MCF 10A (cell line): ENCODE measurements around the gene SBF2. TPM values are rescaled to one million over a fixed set of nuclear protein-coding genes. Genes with fewer than 3 reads are reported as not detected.

Experiments
- BruUV-seq: library from RNA; stranded (reverse); fragments of 400-500 nt; replicated peaks from 2 replicates; lab custom pipeline; 2021; lab: Mats Ljungman, UMichigan
- CTCF ChIA-PET: fragments of 300-600 bp; sonication (Branson Sonifier 250); formaldehyde crosslinking; extraction: SDS; loops from one replicate; lab custom pipeline; 2021; ENCODE audit warnings: antibody characterized with exemption, inconsistent platforms; lab: Yijun Ruan, JAX
- POLR2A ChIA-PET: fragments of 300-600, 350-650 bp; sonication (Branson Sonifier 250); formaldehyde crosslinking; extraction: SDS; loops from one replicate; lab custom pipeline; 2020; ENCODE audit warnings: antibody characterized with exemption, inconsistent platforms; lab: Yijun Ruan, JAX
- DNase-seq: peaks from one replicate; pipeline ENCODE4 v3.0.0-alpha.2; 2018; ENCODE audit not compliant: unreplicated experiment
- H3K27ac Mint-ChIP-seq: one replicate; pipeline ENCODE4 v1.8.0; 2022; ENCODE audit warnings: mild to moderate bottlenecking, low read depth, mixed read lengths; ENCODE audit not compliant: unreplicated experiment
- H3K27me3 Mint-ChIP-seq: one replicate; pipeline ENCODE4 v1.8.0; 2022; ENCODE audit warnings: mixed read lengths; ENCODE audit not compliant: insufficient read depth, unreplicated experiment
- H3K36me3 Mint-ChIP-seq: one replicate; pipeline ENCODE4 v1.8.0; 2022; ENCODE audit warnings: mild to moderate bottlenecking, moderate library complexity, mixed read lengths; ENCODE audit not compliant: insufficient read depth, unreplicated experiment
- H3K4me1 Mint-ChIP-seq: one replicate; pipeline ENCODE4 v1.8.0; 2022; ENCODE audit warnings: mixed read lengths; ENCODE audit not compliant: insufficient read depth, unreplicated experiment
- H3K4me3 Mint-ChIP-seq: one replicate; pipeline ENCODE4 v1.8.0; 2022; ENCODE audit warnings: mild to moderate bottlenecking, moderate library complexity, mixed read lengths; ENCODE audit not compliant: unreplicated experiment
- H3K9me3 Mint-ChIP-seq: one replicate; pipeline ENCODE4 v1.8.0; 2022; ENCODE audit warnings: mixed read lengths; ENCODE audit not compliant: unreplicated experiment
- intact Hi-C: fragments of 100-400 bp; cut with micrococcal nuclease; formaldehyde crosslinking; loops from 2 replicates; pipeline ENCODE4 v1.14.1; 2022
- total RNA-seq: library from RNA; stranded (reverse); gene quantifications from 2 replicates; pipeline ENCODE4 v1.2.3, GENCODE V29; 2022
- TF ChIP-seq, protein P1 (sequence below): fragments of 200-600 bp; IDR thresholded peaks from one replicate; pipeline ENCODE4 v1.8.0; 2022; ENCODE audit warnings: antibody characterized with exemption, mild to moderate bottlenecking; ENCODE audit not compliant: unreplicated experiment

Gene SBF2
- total RNA-seq, 1 experiment from 2014 or later, result 28.3 TPM

DNA sequence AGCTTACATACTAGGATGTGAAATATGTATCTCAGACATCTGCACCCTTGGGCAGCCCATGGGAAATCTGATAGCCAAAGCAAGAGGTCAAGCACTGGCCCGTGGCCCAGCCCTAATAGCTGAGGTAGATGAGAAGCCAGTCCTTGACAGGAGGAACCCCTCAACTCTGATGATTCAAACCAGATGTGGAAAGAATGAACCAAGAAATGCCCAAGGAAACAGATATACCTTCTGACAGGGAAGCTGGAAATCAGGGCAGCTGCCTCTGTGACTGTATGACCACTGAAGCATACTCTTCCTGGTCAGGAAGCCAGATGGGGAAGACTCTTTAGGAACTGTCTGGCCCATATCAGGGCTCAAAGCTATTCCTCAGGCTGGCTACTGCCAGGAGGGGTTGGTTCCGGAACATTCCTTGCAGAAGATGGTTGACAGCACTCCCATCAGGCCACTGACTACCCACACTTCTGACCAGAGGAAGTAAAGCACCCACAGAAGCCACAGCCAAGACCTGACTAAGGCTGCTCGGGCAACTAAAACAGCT lies 506.0 kb downstream of the SBF2 start:
- peak overlapping the region; percentile 43 for H3K27ac Mint-ChIP-seq
- no peak overlapping the region for H3K4me3 Mint-ChIP-seq
- H3K36me3 Mint-ChIP-seq, result peaks cover 59% of the 10 kb centered on the region
- no peak for DNase-seq
- no peaks in the 10 kb centered on the region for H3K9me3 Mint-ChIP-seq
- TF ChIP-seq, protein P1, sequence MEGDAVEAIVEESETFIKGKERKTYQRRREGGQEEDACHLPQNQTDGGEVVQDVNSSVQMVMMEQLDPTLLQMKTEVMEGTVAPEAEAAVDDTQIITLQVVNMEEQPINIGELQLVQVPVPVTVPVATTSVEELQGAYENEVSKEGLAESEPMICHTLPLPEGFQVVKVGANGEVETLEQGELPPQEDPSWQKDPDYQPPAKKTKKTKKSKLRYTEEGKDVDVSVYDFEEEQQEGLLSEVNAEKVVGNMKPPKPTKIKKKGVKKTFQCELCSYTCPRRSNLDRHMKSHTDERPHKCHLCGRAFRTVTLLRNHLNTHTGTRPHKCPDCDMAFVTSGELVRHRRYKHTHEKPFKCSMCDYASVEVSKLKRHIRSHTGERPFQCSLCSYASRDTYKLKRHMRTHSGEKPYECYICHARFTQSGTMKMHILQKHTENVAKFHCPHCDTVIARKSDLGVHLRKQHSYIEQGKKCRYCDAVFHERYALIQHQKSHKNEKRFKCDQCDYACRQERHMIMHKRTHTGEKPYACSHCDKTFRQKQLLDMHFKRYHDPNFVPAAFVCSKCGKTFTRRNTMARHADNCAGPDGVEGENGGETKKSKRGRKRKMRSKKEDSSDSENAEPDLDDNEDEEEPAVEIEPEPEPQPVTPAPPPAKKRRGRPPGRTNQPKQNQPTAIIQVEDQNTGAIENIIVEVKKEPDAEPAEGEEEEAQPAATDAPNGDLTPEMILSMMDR, result no peak
- H3K27me3 Mint-ChIP-seq, result no peaks in the 10 kb centered on the region
- CTCF ChIA-PET, result interaction anchor here (0.6 to 3.0 kb wide), 2 partner anchors 29 to 1755 kb away, joined by 3 to 7 read pairs; no protein-coding TSS in a partner anchor
- no TSS peak for BruUV-seq
- intact Hi-C loops, result no loop called here
- H3K4me1 Mint-ChIP-seq, result no peaks in the 10 kb centered on the region
- POLR2A ChIA-PET, result interaction anchor here (1.3 kb wide), 1 partner anchor 14 kb away, joined by 4 read pairs; no protein-coding TSS in a partner anchor

DNA sequence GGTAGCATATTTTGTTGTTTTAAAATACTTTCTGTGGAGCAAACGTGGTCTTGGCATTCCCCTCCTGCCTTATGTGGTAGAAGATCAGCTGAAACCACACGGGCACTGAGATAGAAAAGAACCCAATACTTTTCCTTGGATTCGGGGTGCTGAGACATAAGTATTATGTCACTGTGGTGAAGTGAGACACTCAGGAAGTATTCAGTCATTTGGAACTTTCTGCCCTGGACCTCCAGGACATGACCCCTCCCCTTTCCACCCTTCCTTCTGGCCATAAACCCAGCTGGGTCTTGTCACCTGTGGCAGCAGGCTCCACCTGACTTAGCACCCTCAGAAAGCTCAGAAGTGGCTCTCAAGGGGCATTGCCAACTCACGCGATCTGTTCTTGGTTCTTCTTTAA lies 506.8 kb downstream of the SBF2 start:
- intact Hi-C loops, result no loop called here
- no peak for DNase-seq
- H3K4me3 Mint-ChIP-seq, result no peak overlapping the region
- H3K36me3 Mint-ChIP-seq, result peaks cover 67% of the 10 kb centered on the region
- H3K27ac Mint-ChIP-seq, result peak overlapping the region; percentile 43
- CTCF ChIA-PET, result interaction anchor here (0.7 kb wide), 1 partner anchor 174 kb away, joined by 3 read pairs; no protein-coding TSS in a partner anchor
- no peaks in the 10 kb centered on the region for H3K4me1 Mint-ChIP-seq
- POLR2A ChIA-PET, result no interaction called here
- no TSS peak for BruUV-seq
- no peaks in the 10 kb centered on the region for H3K9me3 Mint-ChIP-seq
- no peaks in the 10 kb centered on the region for H3K27me3 Mint-ChIP-seq
- TF ChIP-seq, protein P1, result no peak

DNA sequence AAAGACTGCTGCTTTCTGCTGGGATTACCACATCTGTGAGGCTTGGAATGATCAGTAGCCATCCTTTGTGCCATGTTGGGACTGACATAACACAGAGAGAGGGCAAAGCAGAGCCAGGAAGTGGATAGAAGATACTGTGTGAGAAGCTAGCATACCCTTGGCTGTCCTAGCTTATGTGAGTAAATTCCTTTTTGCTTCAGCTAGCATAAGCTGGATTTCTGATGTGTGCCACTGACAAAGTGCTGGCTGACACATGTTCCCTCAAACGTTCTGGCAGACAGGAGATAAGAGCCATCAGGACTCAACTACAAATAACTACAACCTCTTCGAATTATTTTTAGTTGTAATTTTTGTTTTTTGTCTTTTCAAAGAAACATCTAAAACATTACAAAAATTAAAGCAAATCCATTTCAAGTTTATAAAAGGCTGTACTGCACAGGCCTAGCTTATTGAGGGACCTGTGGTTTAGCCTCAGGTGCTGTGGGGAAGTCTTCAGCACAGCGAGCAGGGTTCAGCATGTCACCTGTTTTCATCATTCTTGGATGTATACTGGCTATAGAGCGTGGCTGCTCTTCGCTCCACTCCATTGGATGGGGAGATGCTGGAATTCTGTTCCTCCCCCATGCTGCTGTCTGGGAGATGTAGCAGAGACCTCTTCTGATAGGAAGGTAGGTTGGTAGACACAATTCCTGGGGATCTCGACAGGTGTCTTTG lies 509.3 kb downstream of the SBF2 start:
- Mint-ChIP-seq H3K9me3 (no peaks in the 10 kb centered on the region), H3K27me3 (no peaks in the 10 kb centered on the region), H3K4me3 (no peak overlapping the region), H3K36me3 (peaks cover 86% of the 10 kb centered on the region), H3K27ac (peak overlapping the region; percentile 44), H3K4me1 (no peaks in the 10 kb centered on the region)
- no peak for DNase-seq
- intact Hi-C loops, result no loop called here
- ChIA-PET POLR2A (no interaction called here), CTCF (interaction anchor here (0.6 kb wide), 1 partner anchor 1693 kb away, joined by 3 read pairs; no protein-coding TSS in a partner anchor)
- no TSS peak for BruUV-seq
- TF ChIP-seq, protein P1, result no peak

DNA sequence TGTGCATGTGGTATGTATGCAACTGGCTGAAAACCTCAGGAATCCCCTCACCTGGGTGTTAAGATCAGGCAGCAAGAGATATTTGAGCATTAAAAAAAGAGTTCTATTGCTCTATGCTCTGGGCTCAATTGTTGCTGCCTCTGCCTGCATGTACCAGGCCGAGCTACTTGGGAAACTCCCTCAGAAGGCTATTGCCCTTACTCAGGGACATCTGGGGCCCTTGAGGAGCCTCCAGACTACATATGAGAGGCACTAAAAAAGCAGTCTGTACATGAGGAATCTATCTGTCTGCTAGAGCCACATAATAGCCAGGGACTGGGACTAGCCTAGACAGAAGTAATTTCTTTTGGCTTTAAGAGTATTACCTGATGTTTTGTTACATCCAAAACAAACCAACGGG lies 510.0 kb downstream of the SBF2 start:
- intact Hi-C loops, result no loop called here
- TF ChIP-seq, protein P1, result no peak
- Mint-ChIP-seq H3K4me1 (no peaks in the 10 kb centered on the region), H3K27ac (peak overlapping the region; percentile 44), H3K9me3 (no peaks in the 10 kb centered on the region), H3K27me3 (no peaks in the 10 kb centered on the region), H3K4me3 (no peak overlapping the region), H3K36me3 (peaks cover 82% of the 10 kb centered on the region)
- BruUV-seq, result no TSS peak
- ChIA-PET CTCF (no interaction called here), POLR2A (no interaction called here)
- DNase-seq, result no peak
